ENCODE results near the gene GUCA1A. TPM values are rescaled to one million over a fixed set of nuclear protein-coding genes. Genes with fewer than 3 reads are reported as not detected.
"Not testable (repeated sequence)": the region's sequence is repeated elsewhere in the genome, so short reads cannot be mapped to it uniquely, and the experiment has no call there.

Gene GUCA1A
- total RNA-seq, 4 donors from 2014 or later, result not detected

GRCh38 chr6:42166444-42167141 lies 6.6 kb upstream of the GUCA1A start:
- no peaks in the 10 kb centered on the region for H3K9me3 ChIP-seq
- intact Hi-C loops (cut with DNase I; ENCODE audit: low total_unique reads), result loop anchor here (1.0 kb wide), 1 partner anchor 91 kb away; no protein-coding TSS in a partner anchor
- H3K4me1 ChIP-seq, result no peaks in the 10 kb centered on the region
- no peaks in the 10 kb centered on the region for H3K36me3 ChIP-seq
- H3K4me3 ChIP-seq, result no peak overlapping the region
- ATAC-seq (peak in 1 of 2 donors; percentile 74), DNase-seq (peak; percentile 22 to 31)
- in situ Hi-C loops (cut with MboI; ENCODE audit: low sequenced_read_pairs in 4 of 4), result loop anchor here (5.0 to 10.0 kb wide), 2 partner anchors 89 to 92 kb away; no protein-coding TSS in a partner anchor
- no peaks in the 10 kb centered on the region for H3K27me3 ChIP-seq
- no peak overlapping the region for H3K27ac ChIP-seq
- TF ChIP-seq POLR2A (IDR thresholded peaks at IDR 0.05) (no peak), CTCF (IDR thresholded peaks at IDR 0.05 in 4 of 5, conservative IDR thresholded peaks at IDR 0.05 in 1 of 5) (peak; percentile 78 to 94 (median 87))

DNA sequence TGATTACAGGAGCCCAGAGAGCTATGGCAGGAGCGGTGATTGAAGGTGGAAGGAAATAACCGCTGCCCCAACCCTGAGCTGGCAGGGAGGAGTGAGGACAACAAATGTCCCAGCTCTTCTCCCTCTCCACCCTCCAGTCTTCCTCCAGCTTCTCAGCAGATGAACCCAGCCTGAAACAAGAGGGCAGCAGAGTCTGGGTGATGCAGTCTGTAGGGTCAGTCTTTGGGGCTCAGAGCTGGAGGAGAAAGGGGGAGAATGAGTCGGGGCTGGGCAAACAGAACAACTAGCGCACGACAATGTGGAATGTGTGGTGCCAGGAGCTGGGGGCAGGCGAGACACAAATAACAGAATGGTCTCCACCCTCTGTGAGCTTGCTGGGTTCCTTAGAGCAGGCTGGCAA lies 4.5 kb upstream of the GUCA1A start:
- TF ChIP-seq CTCF (IDR thresholded peaks at IDR 0.05 in 4 of 5, conservative IDR thresholded peaks at IDR 0.05 in 1 of 5) (no peak), POLR2A (IDR thresholded peaks at IDR 0.05) (no peak)
- DNase-seq (no peak), ATAC-seq (no peak)
- Histone ChIP-seq H3K27ac (no peak overlapping the region), H3K27me3 (no peaks in the 10 kb centered on the region), H3K4me3 (no peak overlapping the region), H3K9me3 (no peaks in the 10 kb centered on the region), H3K4me1 (no peaks in the 10 kb centered on the region), H3K36me3 (no peaks in the 10 kb centered on the region)
- in situ Hi-C loops (cut with MboI; ENCODE audit: low sequenced_read_pairs in 4 of 4), result loop anchor here (5.0 to 10.0 kb wide), 2 partner anchors 91 to 94 kb away; no protein-coding TSS in a partner anchor
- intact Hi-C loops (cut with DNase I; ENCODE audit: low total_unique reads), result no loop called here

- ATAC-seq; H3K4me3 ChIP-seq; DNase-seq; intact Hi-C loops (cut with DNase I; ENCODE audit: low total_unique reads); H3K9me3 ChIP-seq; H3K27me3 ChIP-seq; H3K4me1 ChIP-seq; H3K27ac ChIP-seq; H3K36me3 ChIP-seq: not testable (repeated sequence)
- in situ Hi-C loops (cut with MboI; ENCODE audit: low sequenced_read_pairs in 4 of 4), result loop anchor here (5.0 to 10.0 kb wide), 2 partner anchors 92 to 95 kb away; no protein-coding TSS in a partner anchor
Measured at GRCh38 chr6:42169780-42170179, 3.4 kb upstream of the GUCA1A start.

DNA sequence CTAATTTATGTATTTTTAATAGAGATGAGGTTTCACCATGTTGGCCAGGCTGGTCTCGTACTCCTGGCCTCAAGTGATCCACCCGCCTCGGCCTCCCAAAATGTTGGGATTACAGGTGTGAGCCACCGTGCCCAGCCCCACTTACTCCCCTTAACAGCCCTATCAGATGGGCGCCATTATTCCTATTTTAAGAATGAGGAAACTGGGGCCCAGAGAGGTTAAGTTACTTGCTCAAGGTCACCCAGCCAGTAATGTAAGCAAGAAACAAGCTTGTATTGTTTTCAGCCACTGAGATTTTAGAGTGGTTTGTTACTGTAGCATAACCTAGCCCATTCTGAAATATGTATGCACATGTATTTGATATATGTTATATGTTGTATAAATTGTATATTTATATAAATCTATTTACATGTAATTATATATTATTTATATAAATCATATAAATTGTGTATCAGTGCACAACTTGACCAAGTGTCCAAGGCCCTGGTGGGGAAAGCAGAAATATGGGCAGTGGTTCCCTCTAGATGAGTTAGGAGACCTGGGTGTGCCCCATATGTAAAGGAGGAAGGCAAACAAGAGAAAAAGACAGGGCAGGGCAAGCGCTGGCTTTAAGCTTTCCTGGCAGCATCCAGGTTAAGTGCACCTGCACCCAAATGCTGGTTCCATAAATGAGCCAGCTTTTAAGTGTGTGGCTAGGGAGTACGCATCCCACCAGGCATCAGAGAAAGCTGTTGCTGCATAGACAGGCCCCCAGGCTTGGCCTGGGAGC lies 1.2 kb upstream of the GUCA1A start:
- TF ChIP-seq CTCF (IDR thresholded peaks at IDR 0.05 in 4 of 5, conservative IDR thresholded peaks at IDR 0.05 in 1 of 5) (no peak), POLR2A (IDR thresholded peaks at IDR 0.05) (no peak)
- intact Hi-C loops (cut with DNase I; ENCODE audit: low total_unique reads), result no loop called here
- ATAC-seq (no peak), DNase-seq (no peak)
- Histone ChIP-seq H3K4me1 (no peaks in the 10 kb centered on the region), H3K27me3 (no peaks in the 10 kb centered on the region), H3K27ac (no peak overlapping the region), H3K36me3 (no peaks in the 10 kb centered on the region), H3K4me3 (no peak overlapping the region), H3K9me3 (no peaks in the 10 kb centered on the region)
- in situ Hi-C loops (cut with MboI; ENCODE audit: low sequenced_read_pairs in 4 of 4), result no loop called here

DNA sequence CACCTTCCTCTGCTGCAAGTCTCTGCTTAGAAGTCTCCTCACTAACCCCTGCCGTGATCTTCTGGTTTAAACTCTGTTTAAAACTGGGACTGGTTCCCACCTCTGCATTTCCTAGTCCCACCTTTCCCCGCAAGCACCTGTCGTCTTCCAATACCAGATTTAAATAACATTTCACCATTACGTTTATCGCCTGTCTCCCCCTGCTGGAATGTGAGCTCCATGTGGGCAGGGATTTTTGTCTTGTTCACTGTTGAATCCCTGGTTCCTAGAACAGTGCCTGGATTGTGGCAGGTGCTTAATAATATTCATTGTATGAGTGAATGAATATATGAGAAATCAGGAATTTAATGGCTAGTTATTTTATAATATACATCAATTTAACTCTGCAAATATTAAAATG lies 2.7 kb downstream of the GUCA1A start:
- Histone ChIP-seq H3K36me3 (no peaks in the 10 kb centered on the region), H3K27ac (no peak overlapping the region), H3K27me3 (peaks cover 0 to 9% (median 6%) of the 10 kb centered on the region in 3 donors), H3K4me1 (no peaks in the 10 kb centered on the region), H3K4me3 (no peak overlapping the region), H3K9me3 (no peaks in the 10 kb centered on the region)
- TF ChIP-seq POLR2A (IDR thresholded peaks at IDR 0.05), result no peak
- no peak for TF ChIP-seq CTCF (IDR thresholded peaks at IDR 0.05 in 4 of 5, conservative IDR thresholded peaks at IDR 0.05 in 1 of 5)
- intact Hi-C loops (cut with DNase I; ENCODE audit: low total_unique reads) (no loop called here), in situ Hi-C loops (cut with MboI; ENCODE audit: low sequenced_read_pairs in 4 of 4) (no loop called here)
- no peak for DNase-seq
- ATAC-seq, result no peak

All from gastrocnemius medialis (tissue), 4 donors.